Peyer's patch (tissue), 4 donors: ENCODE data around the gene POC1A. TPM values are rescaled to one million over a fixed set of nuclear protein-coding genes. Genes with fewer than 3 reads are reported as not detected.

Experiments
- DNase-seq, 3 donors: peaks; one replicate each; pipeline ENCODE4 v3.0.0-alpha.2; 2017 to 2019
- H3K27ac ChIP-seq, 4 donors: fragments of 200-600 bp; sonication (generic); one replicate each; pipeline ENCODE4 v1.5.1; 2016 to 2019
- H3K27me3 ChIP-seq, 2 donors: fragments of 200-600 bp; sonication (generic); one replicate each; pipeline ENCODE4 v1.5.1; 2019
- H3K36me3 ChIP-seq, 3 donors: fragments of 200-600 bp; sonication (generic); one replicate each; pipeline ENCODE4 v1.5.1; 2016 to 2019
- H3K4me1 ChIP-seq, 4 donors: fragments of 200-600 bp; sonication (generic); one replicate each; pipeline ENCODE4 v1.5.1; 2016 to 2019
- H3K4me3 ChIP-seq, 4 donors: fragments of 200-600 bp; sonication (generic); 1 replicate in 3 of 4; 2 replicates in 1 of 4; pipeline ENCODE4 v1.5.1; 2016 to 2019; ENCODE audit warnings: mild to moderate bottlenecking in 1 of 4
- H3K9me3 ChIP-seq, 4 donors: fragments of 200-600 bp; sonication (generic); one replicate each; pipeline ENCODE4 v1.5.1; 2016 to 2019; ENCODE audit warnings: mild to moderate bottlenecking in 1 of 4
- POLR2A ChIP-seq, 2 donors: fragments of 450-650 bp; IDR thresholded peaks; one replicate each; pipeline ENCODE4 v1.5.1; 2017; ENCODE audit warnings: antibody characterized with exemption in 2 of 2, mild to moderate bottlenecking in 2 of 2, moderate library complexity in 2 of 2
- total RNA-seq, 4 donors: library from RNA; depleted of rRNA; stranded (reverse); fragments of >200 nt; gene quantifications; one replicate each; pipeline ENCODE4 v1.1.0, GENCODE V29; 2016
- TF ChIP-seq, protein P1 (sequence below), 6 experiments: fragments of 450-650 bp in 4 of 6; fragments of 200-600 bp in 2 of 6; sonication (generic) in 1 of 6; IDR thresholded peaks; one replicate each; pipeline ENCODE4 v1.5.1; 2017 to 2019; ENCODE audit warnings: antibody characterized with exemption in 6 of 6, mild to moderate bottlenecking in 3 of 6, moderate library complexity in 1 of 6

Gene POC1A
- total RNA-seq, 4 donors from 2014 or later, result 3.4 to 9.3 (median 6.5) TPM

DNA sequence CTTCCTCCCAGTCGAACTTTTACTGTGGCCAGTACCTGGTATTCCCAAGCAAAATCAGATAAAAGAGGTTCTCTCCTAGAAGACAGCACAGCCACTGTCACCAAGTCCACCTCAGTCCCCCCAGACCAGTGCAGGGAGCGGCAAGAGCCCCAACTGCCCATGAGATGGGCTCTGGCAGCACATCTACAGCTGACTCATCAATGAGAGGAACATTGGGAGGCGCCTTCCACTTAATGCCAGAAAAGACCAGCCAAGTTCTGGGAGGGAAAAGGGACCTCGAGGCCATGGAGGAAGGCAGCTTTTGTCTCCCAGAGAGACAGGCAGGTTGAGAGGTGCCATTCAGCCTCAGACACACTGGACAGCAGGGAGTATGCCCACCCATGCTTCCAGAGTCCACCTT, 28.2 kb downstream of the POC1A start:
- peaks cover 0 to 10% (median 3%) of the 10 kb centered on the region in 4 donors for H3K4me1 ChIP-seq
- no peaks in the 10 kb centered on the region for H3K36me3 ChIP-seq
- no peak for TF ChIP-seq POLR2A (IDR thresholded peaks at IDR 0.05)
- TF ChIP-seq, protein P1, sequence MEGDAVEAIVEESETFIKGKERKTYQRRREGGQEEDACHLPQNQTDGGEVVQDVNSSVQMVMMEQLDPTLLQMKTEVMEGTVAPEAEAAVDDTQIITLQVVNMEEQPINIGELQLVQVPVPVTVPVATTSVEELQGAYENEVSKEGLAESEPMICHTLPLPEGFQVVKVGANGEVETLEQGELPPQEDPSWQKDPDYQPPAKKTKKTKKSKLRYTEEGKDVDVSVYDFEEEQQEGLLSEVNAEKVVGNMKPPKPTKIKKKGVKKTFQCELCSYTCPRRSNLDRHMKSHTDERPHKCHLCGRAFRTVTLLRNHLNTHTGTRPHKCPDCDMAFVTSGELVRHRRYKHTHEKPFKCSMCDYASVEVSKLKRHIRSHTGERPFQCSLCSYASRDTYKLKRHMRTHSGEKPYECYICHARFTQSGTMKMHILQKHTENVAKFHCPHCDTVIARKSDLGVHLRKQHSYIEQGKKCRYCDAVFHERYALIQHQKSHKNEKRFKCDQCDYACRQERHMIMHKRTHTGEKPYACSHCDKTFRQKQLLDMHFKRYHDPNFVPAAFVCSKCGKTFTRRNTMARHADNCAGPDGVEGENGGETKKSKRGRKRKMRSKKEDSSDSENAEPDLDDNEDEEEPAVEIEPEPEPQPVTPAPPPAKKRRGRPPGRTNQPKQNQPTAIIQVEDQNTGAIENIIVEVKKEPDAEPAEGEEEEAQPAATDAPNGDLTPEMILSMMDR (IDR thresholded peaks at IDR 0.05), result no peak
- H3K4me3 ChIP-seq, result no peak overlapping the region
- H3K27ac ChIP-seq, result no peak overlapping the region
- H3K9me3 ChIP-seq, result no peaks in the 10 kb centered on the region
- no peaks in the 10 kb centered on the region for H3K27me3 ChIP-seq
- no peak for DNase-seq

DNA sequence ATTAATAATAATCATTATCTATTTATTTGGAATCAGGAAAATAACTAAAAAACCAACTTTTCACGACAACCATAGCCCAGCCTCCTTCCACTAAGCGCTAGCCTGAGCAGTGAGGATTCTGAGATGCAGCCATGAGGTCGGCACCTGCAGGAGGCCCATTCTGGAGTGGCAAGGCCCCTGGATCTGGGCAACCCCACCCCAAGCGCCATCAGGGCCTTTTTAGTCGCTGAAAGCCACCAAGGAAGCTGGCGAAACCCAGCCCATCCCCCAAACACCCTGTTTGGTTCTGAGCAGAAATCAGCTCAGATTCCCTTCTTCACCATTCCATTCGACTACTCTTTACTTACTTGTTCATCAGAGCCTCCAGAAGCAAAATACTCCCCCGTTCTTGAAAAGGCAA, 29.5 kb downstream of the POC1A start:
- H3K36me3 ChIP-seq, result no peaks in the 10 kb centered on the region
- DNase-seq, result no peak
- no peak overlapping the region for H3K4me3 ChIP-seq
- H3K27me3 ChIP-seq, result no peaks in the 10 kb centered on the region
- no peak overlapping the region for H3K27ac ChIP-seq
- TF ChIP-seq, protein P1 (IDR thresholded peaks at IDR 0.05), result no peak
- no peak for TF ChIP-seq POLR2A (IDR thresholded peaks at IDR 0.05)
- no peaks in the 10 kb centered on the region for H3K9me3 ChIP-seq
- peaks cover 0 to 10% (median 3%) of the 10 kb centered on the region in 4 donors for H3K4me1 ChIP-seq

DNA sequence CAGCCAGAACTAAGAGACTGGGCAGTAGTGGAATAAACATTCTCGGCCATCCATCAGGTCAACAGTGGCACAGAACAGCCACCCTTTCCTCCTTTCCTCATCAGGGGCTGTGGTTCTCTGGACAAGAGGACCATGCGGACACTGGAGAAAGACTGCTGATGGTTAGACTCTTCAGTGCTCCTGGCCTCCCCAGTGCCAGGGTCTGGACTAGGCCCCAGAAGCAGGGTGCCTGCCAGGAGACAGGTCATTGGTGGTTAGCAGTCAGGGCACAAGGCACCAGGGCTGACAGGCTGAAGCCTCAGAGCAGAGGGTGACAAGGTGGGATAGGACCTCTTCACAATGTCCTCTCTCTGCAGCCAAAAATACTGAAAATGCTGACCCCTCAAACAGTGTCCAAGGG, 30.1 kb downstream of the POC1A start:
- no peak overlapping the region for H3K4me3 ChIP-seq
- H3K36me3 ChIP-seq, result no peaks in the 10 kb centered on the region
- H3K9me3 ChIP-seq, result no peaks in the 10 kb centered on the region
- H3K4me1 ChIP-seq, result peaks cover 0 to 10% (median 3%) of the 10 kb centered on the region in 4 donors
- TF ChIP-seq POLR2A (IDR thresholded peaks at IDR 0.05), result no peak
- TF ChIP-seq, protein P1 (IDR thresholded peaks at IDR 0.05), result no peak
- H3K27ac ChIP-seq, result no peak overlapping the region
- no peaks in the 10 kb centered on the region for H3K27me3 ChIP-seq
- DNase-seq, result no peak

DNA sequence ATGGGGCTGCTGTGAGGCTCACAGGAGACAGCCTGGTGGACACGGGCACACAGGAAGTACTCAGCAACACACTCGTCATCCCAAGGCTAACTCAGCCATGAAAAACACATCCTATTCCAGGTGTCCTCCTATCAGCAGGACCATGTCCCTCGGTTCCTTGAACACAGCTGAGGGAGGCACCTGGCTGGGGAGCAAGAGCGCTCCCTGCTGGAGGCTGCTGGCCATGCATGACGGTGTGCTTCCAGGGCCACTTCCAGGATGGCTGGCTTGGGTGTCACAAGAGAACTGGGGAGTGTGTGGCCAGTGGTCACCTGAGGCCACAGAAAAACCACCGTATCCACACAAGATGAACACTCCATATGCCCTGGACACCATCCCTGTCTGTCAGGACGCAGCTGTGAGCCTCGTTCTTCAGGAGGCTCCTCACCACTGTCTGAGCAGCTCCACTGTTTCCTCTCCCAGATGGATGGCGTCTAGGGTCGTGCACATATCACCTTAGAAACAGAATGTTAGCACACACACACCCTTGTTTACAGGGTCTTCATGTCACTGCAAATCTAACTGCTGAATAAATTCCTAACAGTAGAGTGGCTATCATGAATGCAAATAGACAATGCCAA, 31.0 kb downstream of the POC1A start:
- H3K27ac ChIP-seq, result peak overlapping the region in 1 of 4 donors; percentile 3
- TF ChIP-seq, protein P1 (IDR thresholded peaks at IDR 0.05), result peak; percentile 85 to 94 (median 92)
- no peak for TF ChIP-seq POLR2A (IDR thresholded peaks at IDR 0.05)
- H3K4me3 ChIP-seq, result no peak overlapping the region
- peak; percentile 60 to 89 (median 86) for DNase-seq
- H3K36me3 ChIP-seq, result no peaks in the 10 kb centered on the region
- H3K4me1 ChIP-seq, result peaks cover 0 to 10% (median 3%) of the 10 kb centered on the region in 4 donors
- no peaks in the 10 kb centered on the region for H3K27me3 ChIP-seq
- H3K9me3 ChIP-seq, result no peaks in the 10 kb centered on the region

DNA sequence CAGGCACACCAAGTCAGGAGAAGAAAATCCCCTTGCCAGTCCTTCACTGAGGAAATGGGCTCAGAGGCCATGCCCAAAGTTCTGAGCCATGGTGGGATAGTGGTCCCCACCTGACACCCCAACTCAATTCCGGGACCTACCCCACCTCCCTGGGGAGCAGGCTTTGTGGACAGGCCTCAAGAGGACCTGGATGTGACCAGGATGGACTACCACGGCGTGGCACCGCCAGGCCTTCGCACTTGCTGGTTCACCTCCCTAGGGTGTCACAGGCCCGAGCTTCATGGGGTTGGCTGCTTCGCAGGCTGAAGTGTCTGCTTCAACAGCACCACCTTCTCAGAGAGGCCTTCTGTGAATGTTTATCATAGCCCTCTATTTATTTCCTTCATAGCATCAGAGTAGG, 31.7 kb downstream of the POC1A start:
- TF ChIP-seq, protein P1 (IDR thresholded peaks at IDR 0.05), result no peak
- no peak for TF ChIP-seq POLR2A (IDR thresholded peaks at IDR 0.05)
- H3K4me3 ChIP-seq, result no peak overlapping the region
- DNase-seq, result no peak

More for the DNA sequence above, 31.7 kb downstream of the POC1A start:
- Histone ChIP-seq H3K4me1 (peaks cover 0 to 10% (median 3%) of the 10 kb centered on the region in 4 donors), H3K27ac (peak overlapping the region in 2 of 4 donors; percentile 18 to 47), H3K36me3 (no peaks in the 10 kb centered on the region), H3K27me3 (no peaks in the 10 kb centered on the region), H3K9me3 (no peaks in the 10 kb centered on the region)
